ENCODE measurements around the gene ZFP57. TPM values are rescaled to one million over a fixed set of nuclear protein-coding genes. Genes with fewer than 3 reads are reported as not detected.

Gene ZFP57
- polyA plus RNA-seq, 1 donor (not counting 4 experiments of a cell fraction or from before 2014, with no cell fraction given), result 17.4 TPM

- dilution Hi-C loops (cut with MboI; ENCODE audit: extremely low pct_ligation_motif_present, low sequenced_read_pairs), result no loop called here
- peaks cover 6% of the 10 kb centered on the region for H3K79me2 ChIP-seq (ENCODE audit: control insufficient read depth, insufficient read depth, low read length)
- TF ChIP-seq EZH2 (IDR thresholded peaks at IDR 0.05; ENCODE audit: low read length), result no peak
- no peak for TF ChIP-seq CTCF (optimal IDR thresholded peaks at IDR 0.05 in 1 of 3, IDR thresholded peaks at IDR 0.05 in 1 of 3, conservative IDR thresholded peaks at IDR 0.05 in 1 of 3; ENCODE audit: extremely low read depth in 1 of 3, insufficient read depth in 2 of 3, low read length in 3 of 3)
- H3K27me3 ChIP-seq (ENCODE audit: control insufficient read depth, extremely low read depth, insufficient read depth, low read length), result no peaks in the 10 kb centered on the region
- H3K4me2 ChIP-seq (ENCODE audit: control insufficient read depth, extremely low read depth, insufficient read depth, low read depth, low read length), result no peak overlapping the region
- no peak overlapping the region for H2AFZ ChIP-seq (ENCODE audit: control insufficient read depth, low read length)
- peaks cover 8% of the 10 kb centered on the region for H3K4me1 ChIP-seq (ENCODE audit: control insufficient read depth, extremely low read depth, insufficient read depth, low read length)
- FAIRE-seq (no peak), DNase-seq (ENCODE audit: low read depth, low spot score) (no peak)
- no peak overlapping the region for H3K4me3 ChIP-seq (ENCODE audit: control insufficient read depth in 2 of 3, extremely low read depth in 1 of 3, insufficient read depth in 2 of 3, low read depth in 1 of 3, low read length in 3 of 3)
- H3K27ac ChIP-seq (ENCODE audit: control insufficient read depth, insufficient read depth, low read length), result no peak overlapping the region
- no peaks in the 10 kb centered on the region for H3K9me3 ChIP-seq (ENCODE audit: control insufficient read depth, low read depth, low read length)
- H3K36me3 ChIP-seq (ENCODE audit: control insufficient read depth in 2 of 2, extremely low read depth in 1 of 2, insufficient read depth in 2 of 2, low read length in 2 of 2), result peaks cover 3 to 14% of the 10 kb centered on the region in 2 experiments
- H4K20me1 ChIP-seq (ENCODE audit: control insufficient read depth, extremely low read depth, insufficient read depth, low read length), result no peaks in the 10 kb centered on the region
- H3K9ac ChIP-seq (ENCODE audit: control insufficient read depth, extremely low read depth, insufficient read depth, low read length), result no peak overlapping the region
- no peaks in the 10 kb centered on the region for H3K9me1 ChIP-seq (ENCODE audit: control insufficient read depth, extremely low read depth, insufficient read depth, low read length)
These were observed 45.7 kb upstream of the ZFP57 start for GRCh38 chr6:29726571-29727194.

- H2AFZ ChIP-seq (ENCODE audit: control insufficient read depth, low read length), result no peak overlapping the region
- no peaks in the 10 kb centered on the region for H3K9me3 ChIP-seq (ENCODE audit: control insufficient read depth, low read depth, low read length)
- DNase-seq (ENCODE audit: low read depth, low spot score) (no peak), FAIRE-seq (no peak)
- H4K20me1 ChIP-seq (ENCODE audit: control insufficient read depth, extremely low read depth, insufficient read depth, low read length), result no peaks in the 10 kb centered on the region
- H3K27me3 ChIP-seq (ENCODE audit: control insufficient read depth, extremely low read depth, insufficient read depth, low read length), result no peaks in the 10 kb centered on the region
- H3K4me1 ChIP-seq (ENCODE audit: control insufficient read depth, extremely low read depth, insufficient read depth, low read length), result peaks cover 8% of the 10 kb centered on the region
- H3K9ac ChIP-seq (ENCODE audit: control insufficient read depth, extremely low read depth, insufficient read depth, low read length), result no peak overlapping the region
- no peaks in the 10 kb centered on the region for H3K9me1 ChIP-seq (ENCODE audit: control insufficient read depth, extremely low read depth, insufficient read depth, low read length)
- H3K4me2 ChIP-seq (ENCODE audit: control insufficient read depth, extremely low read depth, insufficient read depth, low read depth, low read length), result no peak overlapping the region
- peaks cover 6% of the 10 kb centered on the region for H3K79me2 ChIP-seq (ENCODE audit: control insufficient read depth, insufficient read depth, low read length)
- peaks cover 3 to 14% of the 10 kb centered on the region in 2 experiments for H3K36me3 ChIP-seq (ENCODE audit: control insufficient read depth in 2 of 2, extremely low read depth in 1 of 2, insufficient read depth in 2 of 2, low read length in 2 of 2)
- no peak for TF ChIP-seq CTCF (optimal IDR thresholded peaks at IDR 0.05 in 1 of 3, IDR thresholded peaks at IDR 0.05 in 1 of 3, conservative IDR thresholded peaks at IDR 0.05 in 1 of 3; ENCODE audit: extremely low read depth in 1 of 3, insufficient read depth in 2 of 3, low read length in 3 of 3)
- no peak for TF ChIP-seq EZH2 (IDR thresholded peaks at IDR 0.05; ENCODE audit: low read length)
- H3K27ac ChIP-seq (ENCODE audit: control insufficient read depth, insufficient read depth, low read length), result no peak overlapping the region
- dilution Hi-C loops (cut with MboI; ENCODE audit: extremely low pct_ligation_motif_present, low sequenced_read_pairs), result no loop called here
- no peak overlapping the region for H3K4me3 ChIP-seq (ENCODE audit: control insufficient read depth in 2 of 3, extremely low read depth in 1 of 3, insufficient read depth in 2 of 3, low read depth in 1 of 3, low read length in 3 of 3)
These were observed 45.0 kb upstream of the ZFP57 start for GRCh38 chr6:29726001-29726400.
